ENCODE results near the gene PDCD4. TPM values are rescaled to one million over a fixed set of nuclear protein-coding genes. Genes with fewer than 3 reads are reported as not detected.

The PDCD4 gene
- total and polyA plus RNA-seq, 2 of the 4 experiments (the other 2 are of a cell fraction): 10.9 to 49.7 TPM

DNA sequence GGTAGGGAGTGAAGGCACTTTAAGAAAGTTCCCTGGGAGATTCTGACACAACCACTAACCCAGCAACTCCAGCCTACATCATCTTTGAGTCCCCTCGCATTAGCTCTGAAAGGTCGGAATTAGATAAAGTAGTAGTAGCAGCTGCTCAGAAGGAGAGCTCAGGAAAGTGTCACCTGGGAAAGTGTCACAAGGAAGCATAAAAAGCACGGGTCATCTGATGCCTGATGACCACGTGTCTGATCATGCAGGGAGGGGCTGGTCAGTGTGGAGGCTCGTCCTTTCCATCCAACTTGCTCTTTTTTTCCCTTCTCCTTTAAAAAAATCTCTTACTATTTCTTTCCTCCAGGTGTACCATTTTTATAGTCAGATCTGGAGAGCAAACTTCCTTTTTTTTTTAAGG lies 47.1 kb upstream of the PDCD4 start:
- ATAC-seq (ENCODE audit: low read depth): no peak
- H3K4ac ChIP-seq (ENCODE audit: low read depth, low read length): no peak overlapping the region
- H2AFZ ChIP-seq (replicated peaks; ENCODE audit: low read length, poor library complexity): no peak overlapping the region
- no peak overlapping the region for H3K9ac ChIP-seq (ENCODE audit: low read depth, low read length)
- WGBS, 2 experiments (ENCODE audit: extremely low coverage in 2 of 2, insufficient read length in 1 of 2): no CpG with 5 or more reads among the region's 5 CpGs
- dilution Hi-C loops (cut with HindIII; ENCODE audit: low sequenced_read_pairs, unreplicated experiment) (no loop called here), in situ Hi-C loops (cut with MboI; ENCODE audit: low sequenced_read_pairs) (no loop called here), intact Hi-C loops (cut with micrococcal nuclease) (loop anchor here (5.0 kb wide), 1 partner anchor 38 kb away; no protein-coding TSS in a partner anchor)
- H4K20me1 ChIP-seq (ENCODE audit: insufficient read depth, low read length): no peaks in the 10 kb centered on the region
- no peak overlapping the region for H2BK5ac ChIP-seq (ENCODE audit: low read depth, low read length, poor library complexity, severe bottlenecking)
- TF ChIP-seq POLR2A (IDR thresholded peaks at IDR 0.05; ENCODE audit: low read depth, low read length): no peak
- TF ChIP-seq NFE2L2 (IDR thresholded peaks at IDR 0.05; ENCODE audit: low read depth, low read length): no peak
- TF ChIP-seq RAD21 (IDR thresholded peaks at IDR 0.05; ENCODE audit: low read length): no peak
- no peak for TF ChIP-seq MAFK (IDR thresholded peaks at IDR 0.05; ENCODE audit: low read depth, low read length)
- TF ChIP-seq SMC3 (IDR thresholded peaks at IDR 0.05; ENCODE audit: low read depth, low read length): no peak
- TF ChIP-seq CHD1 (IDR thresholded peaks at IDR 0.05; ENCODE audit: low read depth, low read length): no peak
- TF ChIP-seq, protein P1, sequence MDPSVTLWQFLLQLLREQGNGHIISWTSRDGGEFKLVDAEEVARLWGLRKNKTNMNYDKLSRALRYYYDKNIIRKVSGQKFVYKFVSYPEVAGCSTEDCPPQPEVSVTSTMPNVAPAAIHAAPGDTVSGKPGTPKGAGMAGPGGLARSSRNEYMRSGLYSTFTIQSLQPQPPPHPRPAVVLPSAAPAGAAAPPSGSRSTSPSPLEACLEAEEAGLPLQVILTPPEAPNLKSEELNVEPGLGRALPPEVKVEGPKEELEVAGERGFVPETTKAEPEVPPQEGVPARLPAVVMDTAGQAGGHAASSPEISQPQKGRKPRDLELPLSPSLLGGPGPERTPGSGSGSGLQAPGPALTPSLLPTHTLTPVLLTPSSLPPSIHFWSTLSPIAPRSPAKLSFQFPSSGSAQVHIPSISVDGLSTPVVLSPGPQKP (IDR thresholded peaks at IDR 0.05; ENCODE audit: borderline replicate concordance, low read depth, low read length): no peak
- no peak for TF ChIP-seq MXI1 (IDR thresholded peaks at IDR 0.05; ENCODE audit: borderline replicate concordance, low read depth, low read length)
- TF ChIP-seq, protein P2, sequence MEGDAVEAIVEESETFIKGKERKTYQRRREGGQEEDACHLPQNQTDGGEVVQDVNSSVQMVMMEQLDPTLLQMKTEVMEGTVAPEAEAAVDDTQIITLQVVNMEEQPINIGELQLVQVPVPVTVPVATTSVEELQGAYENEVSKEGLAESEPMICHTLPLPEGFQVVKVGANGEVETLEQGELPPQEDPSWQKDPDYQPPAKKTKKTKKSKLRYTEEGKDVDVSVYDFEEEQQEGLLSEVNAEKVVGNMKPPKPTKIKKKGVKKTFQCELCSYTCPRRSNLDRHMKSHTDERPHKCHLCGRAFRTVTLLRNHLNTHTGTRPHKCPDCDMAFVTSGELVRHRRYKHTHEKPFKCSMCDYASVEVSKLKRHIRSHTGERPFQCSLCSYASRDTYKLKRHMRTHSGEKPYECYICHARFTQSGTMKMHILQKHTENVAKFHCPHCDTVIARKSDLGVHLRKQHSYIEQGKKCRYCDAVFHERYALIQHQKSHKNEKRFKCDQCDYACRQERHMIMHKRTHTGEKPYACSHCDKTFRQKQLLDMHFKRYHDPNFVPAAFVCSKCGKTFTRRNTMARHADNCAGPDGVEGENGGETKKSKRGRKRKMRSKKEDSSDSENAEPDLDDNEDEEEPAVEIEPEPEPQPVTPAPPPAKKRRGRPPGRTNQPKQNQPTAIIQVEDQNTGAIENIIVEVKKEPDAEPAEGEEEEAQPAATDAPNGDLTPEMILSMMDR (conservative IDR thresholded peaks at IDR 0.05; ENCODE audit: low read depth, low read length): no peak
- TF ChIP-seq FOS (IDR thresholded peaks at IDR 0.05; ENCODE audit: low read depth, low read length): no peak
- no peak for TF ChIP-seq RFX5 (IDR thresholded peaks at IDR 0.05; ENCODE audit: low read depth, low read length)
- no peak for TF ChIP-seq RCOR1 (IDR thresholded peaks at IDR 0.05; ENCODE audit: insufficient replicate concordance, low read length)
- no peak for TF ChIP-seq BHLHE40 (IDR thresholded peaks at IDR 0.05; ENCODE audit: low read depth, low read length)
- TF ChIP-seq, protein P3, sequence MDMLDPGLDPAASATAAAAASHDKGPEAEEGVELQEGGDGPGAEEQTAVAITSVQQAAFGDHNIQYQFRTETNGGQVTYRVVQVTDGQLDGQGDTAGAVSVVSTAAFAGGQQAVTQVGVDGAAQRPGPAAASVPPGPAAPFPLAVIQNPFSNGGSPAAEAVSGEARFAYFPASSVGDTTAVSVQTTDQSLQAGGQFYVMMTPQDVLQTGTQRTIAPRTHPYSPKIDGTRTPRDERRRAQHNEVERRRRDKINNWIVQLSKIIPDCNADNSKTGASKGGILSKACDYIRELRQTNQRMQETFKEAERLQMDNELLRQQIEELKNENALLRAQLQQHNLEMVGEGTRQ (IDR thresholded peaks at IDR 0.05; ENCODE audit: low read depth, low read length): no peak
- no peak for TF ChIP-seq CEBPB (IDR thresholded peaks at IDR 0.05; ENCODE audit: low read depth, low read length)
- no peak for TF ChIP-seq MAZ (IDR thresholded peaks at IDR 0.05; ENCODE audit: borderline replicate concordance, low read depth, low read length)
- ChIA-PET CTCF (no interaction called here), POLR2A (ENCODE audit: unreplicated experiment) (no interaction called here)
- H3K27ac ChIP-seq (ENCODE audit: insufficient read depth, low read length): no peak overlapping the region
- H3K36me3 ChIP-seq (ENCODE audit: control insufficient read depth, insufficient read depth, low read length): no peaks in the 10 kb centered on the region
- no TSS peak for BruUV-seq (replicated peaks)
- 0 out of 2 replicates have a peak, but pooled peaks cover 2% of the 10 kb centered on the region for H3K9me1 ChIP-seq (ENCODE audit: insufficient read depth, low read length)
- peaks cover 13% of the 10 kb centered on the region for H3K27me3 ChIP-seq (ENCODE audit: control insufficient read depth, insufficient read depth, low read length)
- DNase-seq: no peak
- no peak overlapping the region for H3K4me3 ChIP-seq (ENCODE audit: insufficient read depth, low read depth, low read length)
- no peaks in the 10 kb centered on the region for H3K79me1 ChIP-seq (ENCODE audit: low read depth in 1 of 2, low read length in 2 of 2)
- no peak overlapping the region for H2AK5ac ChIP-seq (ENCODE audit: low read depth, low read length)
- H2BK20ac ChIP-seq (ENCODE audit: low read depth, low read length): no peak overlapping the region
- no peak overlapping the region for H4K8ac ChIP-seq (ENCODE audit: low read depth in 2 of 2, low read length in 2 of 2)
- H3K56ac ChIP-seq (ENCODE audit: extremely low read depth, insufficient read depth, low read length): no peak overlapping the region
- no peak overlapping the region for H2BK120ac ChIP-seq (ENCODE audit: low read depth, low read length)
- H2AK9ac ChIP-seq (replicated peaks; ENCODE audit: low read depth, low read length, poor library complexity): no peak overlapping the region
- H3K14ac ChIP-seq (replicated peaks; ENCODE audit: low read depth, low read length): no peak overlapping the region
- H3K18ac ChIP-seq (ENCODE audit: low read depth, low read length): no peak overlapping the region
- no peaks in the 10 kb centered on the region for H3K9me3 ChIP-seq (ENCODE audit: control insufficient read depth, insufficient read depth, low read length)
- H3K4me1 ChIP-seq (ENCODE audit: control insufficient read depth, insufficient read depth, low read length): peaks cover 7% of the 10 kb centered on the region; the same call in 1 of the 2 replicates
- H2BK15ac ChIP-seq (ENCODE audit: low read depth, low read length): no peak overlapping the region
- H4K91ac ChIP-seq (ENCODE audit: insufficient read depth, low read depth, low read length): no peak overlapping the region
- H4K5ac ChIP-seq (ENCODE audit: low read depth, low read length): no peak overlapping the region
- no peak overlapping the region for H3K4me2 ChIP-seq (ENCODE audit: low read depth, low read length)
- H3K23ac ChIP-seq (ENCODE audit: low read depth, low read length): no peak overlapping the region

Data from IMR-90 (cell line).